Parathyroid adenoma (tissue), 2 donors: Measurements from ENCODE around the gene OXA1L.
"Not testable (repeated sequence)": the region's sequence is repeated elsewhere in the genome, so short reads cannot be mapped to it uniquely, and the experiment has no call there.

Source experiments
- H2AFZ ChIP-seq: fragments of 300-600 bp; sonication (generic); one replicate; pipeline ENCODE4 v1.7.0; 2017; ENCODE audit warnings: antibody characterized with exemption, mild to moderate bottlenecking
- H3K27ac ChIP-seq: fragments of 300-600 bp; sonication (generic); one replicate; pipeline ENCODE4 v1.7.0; 2017
- H3K27me3 ChIP-seq: fragments of 300-600 bp; sonication (generic); one replicate; pipeline ENCODE4 v1.7.0; 2017; ENCODE audit warnings: low read length; ENCODE audit not compliant: control insufficient read depth, insufficient read depth
- H3K36me3 ChIP-seq: fragments of 300-600 bp; sonication (generic); one replicate; pipeline ENCODE4 v1.7.0; 2017; ENCODE audit warnings: low read length; ENCODE audit not compliant: control insufficient read depth, insufficient read depth
- H3K4me1 ChIP-seq: fragments of 300-600 bp; sonication (generic); one replicate; pipeline ENCODE4 v1.7.0; 2017; ENCODE audit warnings: control low read depth
- H3K4me2 ChIP-seq: fragments of 300-600 bp; sonication (generic); one replicate; pipeline ENCODE4 v1.7.0; 2017; ENCODE audit warnings: low read length
- H3K4me3 ChIP-seq: fragments of 300-600 bp; sonication (generic); one replicate; pipeline ENCODE4 v1.7.0; 2017; ENCODE audit warnings: low read depth, low read length
- H3K79me2 ChIP-seq: fragments of 300-600 bp; sonication (generic); one replicate; pipeline ENCODE4 v1.7.0; 2017; ENCODE audit warnings: control low read depth
- H3K9ac ChIP-seq: fragments of 300-600 bp; sonication (generic); one replicate; pipeline ENCODE4 v1.7.0; 2017; ENCODE audit warnings: mild to moderate bottlenecking
- H3K9me3 ChIP-seq: fragments of 300-600 bp; sonication (generic); one replicate; pipeline ENCODE4 v1.7.0; 2017; ENCODE audit warnings: low read length; ENCODE audit not compliant: control insufficient read depth
- TF ChIP-seq, protein P1 (sequence below): fragments of 300-600 bp; sonication (generic); IDR thresholded peaks from one replicate; pipeline ENCODE4 v1.7.0; 2017; ENCODE audit warnings: antibody characterized with exemption, mild to moderate bottlenecking
- donor health status: primary hyperparathyroidism.

OXA1L gene

DNA sequence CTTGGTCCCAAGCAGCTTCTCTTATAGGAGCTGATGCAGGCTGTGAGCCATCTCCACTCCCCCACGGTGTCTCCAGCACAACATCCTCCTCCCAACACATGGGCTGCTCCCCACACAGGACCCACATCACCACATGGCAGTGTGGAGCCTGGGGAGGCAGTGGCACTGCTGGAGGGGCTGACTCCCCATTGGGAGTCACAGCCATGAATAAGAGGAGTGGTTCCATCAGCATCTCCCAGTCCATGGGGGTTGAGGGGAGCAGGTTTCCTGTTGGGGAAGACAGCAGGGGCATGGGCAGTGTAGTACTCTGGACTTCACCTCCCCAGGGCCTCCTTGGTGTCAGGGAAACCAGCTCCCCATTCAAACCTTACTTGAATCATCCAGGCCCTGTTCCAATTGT, 40.5 kb upstream of the OXA1L start:
- H3K9ac ChIP-seq, result no peak overlapping the region
- H3K4me3 ChIP-seq, result no peak overlapping the region
- no peak overlapping the region for H2AFZ ChIP-seq
- no peaks in the 10 kb centered on the region for H3K27me3 ChIP-seq
- H3K36me3 ChIP-seq, result no peaks in the 10 kb centered on the region
- TF ChIP-seq, protein P1, sequence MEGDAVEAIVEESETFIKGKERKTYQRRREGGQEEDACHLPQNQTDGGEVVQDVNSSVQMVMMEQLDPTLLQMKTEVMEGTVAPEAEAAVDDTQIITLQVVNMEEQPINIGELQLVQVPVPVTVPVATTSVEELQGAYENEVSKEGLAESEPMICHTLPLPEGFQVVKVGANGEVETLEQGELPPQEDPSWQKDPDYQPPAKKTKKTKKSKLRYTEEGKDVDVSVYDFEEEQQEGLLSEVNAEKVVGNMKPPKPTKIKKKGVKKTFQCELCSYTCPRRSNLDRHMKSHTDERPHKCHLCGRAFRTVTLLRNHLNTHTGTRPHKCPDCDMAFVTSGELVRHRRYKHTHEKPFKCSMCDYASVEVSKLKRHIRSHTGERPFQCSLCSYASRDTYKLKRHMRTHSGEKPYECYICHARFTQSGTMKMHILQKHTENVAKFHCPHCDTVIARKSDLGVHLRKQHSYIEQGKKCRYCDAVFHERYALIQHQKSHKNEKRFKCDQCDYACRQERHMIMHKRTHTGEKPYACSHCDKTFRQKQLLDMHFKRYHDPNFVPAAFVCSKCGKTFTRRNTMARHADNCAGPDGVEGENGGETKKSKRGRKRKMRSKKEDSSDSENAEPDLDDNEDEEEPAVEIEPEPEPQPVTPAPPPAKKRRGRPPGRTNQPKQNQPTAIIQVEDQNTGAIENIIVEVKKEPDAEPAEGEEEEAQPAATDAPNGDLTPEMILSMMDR, result no peak
- H3K4me1 ChIP-seq, result no peaks in the 10 kb centered on the region
- H3K9me3 ChIP-seq, result no peaks in the 10 kb centered on the region
- H3K4me2 ChIP-seq, result no peak overlapping the region
- no peak overlapping the region for H3K27ac ChIP-seq
- H3K79me2 ChIP-seq, result no peaks in the 10 kb centered on the region

DNA sequence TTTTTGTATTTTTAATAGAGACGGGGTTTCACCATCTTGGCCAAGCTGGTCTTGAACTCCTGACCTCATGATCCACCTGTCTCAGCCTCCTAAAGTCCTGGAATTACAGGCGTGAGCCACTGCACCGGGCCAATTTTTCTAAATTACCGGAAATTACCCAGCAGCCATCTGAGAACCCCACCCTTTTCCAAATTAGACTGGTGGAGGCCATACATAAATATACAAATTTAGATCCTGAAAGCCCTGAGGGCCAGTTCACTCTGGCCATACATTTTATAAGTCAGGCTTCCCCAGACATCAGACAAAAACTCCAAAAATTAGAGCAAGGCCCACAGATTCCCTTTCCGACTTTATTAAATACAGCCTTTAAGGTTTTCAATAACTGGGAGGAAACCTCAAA, 34.4 kb upstream of the OXA1L start:
- H3K27me3 ChIP-seq, H3K36me3 ChIP-seq, H3K4me3 ChIP-seq, H3K79me2 ChIP-seq, H3K4me1 ChIP-seq, H3K27ac ChIP-seq, H3K9ac ChIP-seq, H3K9me3 ChIP-seq, H2AFZ ChIP-seq, H3K4me2 ChIP-seq: not testable (repeated sequence)

GRCh38 chr14:22733829-22734228, 32.7 kb upstream of the OXA1L start:
- TF ChIP-seq, protein P1, result no peak
- Histone ChIP-seq H2AFZ (no peak overlapping the region), H3K36me3 (no peaks in the 10 kb centered on the region), H3K27me3 (no peaks in the 10 kb centered on the region), H3K9ac (no peak overlapping the region), H3K79me2 (no peaks in the 10 kb centered on the region), H3K27ac (no peak overlapping the region), H3K9me3 (no peaks in the 10 kb centered on the region), H3K4me2 (no peak overlapping the region), H3K4me3 (no peak overlapping the region), H3K4me1 (no peaks in the 10 kb centered on the region)

DNA sequence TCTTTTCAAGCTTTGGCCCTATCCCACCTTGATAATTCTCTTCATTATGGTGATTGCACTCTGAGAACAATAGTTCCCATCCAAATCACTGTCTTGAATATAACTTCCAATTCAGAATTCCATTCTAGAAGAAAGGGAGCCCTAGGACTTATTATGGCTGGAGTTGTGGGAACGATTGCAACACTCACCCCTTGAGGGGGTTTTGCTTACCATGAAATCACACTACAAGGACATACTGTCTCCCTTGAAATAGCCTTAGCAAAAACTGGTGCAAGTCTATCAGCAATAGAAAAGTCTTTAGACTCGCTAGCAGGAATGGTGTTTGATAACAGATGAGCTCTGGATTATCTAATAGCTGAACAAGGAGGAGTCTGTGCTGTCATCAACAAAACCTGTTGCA, 31.4 kb upstream of the OXA1L start:
- Histone ChIP-seq H2AFZ (no peak overlapping the region), H3K27ac (no peak overlapping the region), H3K27me3 (no peaks in the 10 kb centered on the region), H3K4me2 (no peak overlapping the region), H3K79me2 (no peaks in the 10 kb centered on the region), H3K4me1 (no peaks in the 10 kb centered on the region), H3K4me3 (no peak overlapping the region), H3K9ac (no peak overlapping the region), H3K36me3 (no peaks in the 10 kb centered on the region), H3K9me3 (no peaks in the 10 kb centered on the region)
- TF ChIP-seq, protein P1, result no peak

GRCh38 chr14:22736384-22736783, 30.1 kb upstream of the OXA1L start:
- H3K9ac ChIP-seq, H3K79me2 ChIP-seq, H3K36me3 ChIP-seq, H3K4me3 ChIP-seq, H2AFZ ChIP-seq, H3K27ac ChIP-seq, H3K4me2 ChIP-seq, H3K9me3 ChIP-seq, H3K4me1 ChIP-seq, H3K27me3 ChIP-seq: not testable (repeated sequence)

GRCh38 chr14:22737052-22737451, 29.4 kb upstream of the OXA1L start:
- no peak overlapping the region for H3K4me2 ChIP-seq
- H3K36me3 ChIP-seq, result no peaks in the 10 kb centered on the region
- no peaks in the 10 kb centered on the region for H3K79me2 ChIP-seq
- H3K27ac ChIP-seq, result no peak overlapping the region
- H3K9ac ChIP-seq, result no peak overlapping the region
- H3K9me3 ChIP-seq, result no peaks in the 10 kb centered on the region
- H3K4me1 ChIP-seq, result no peaks in the 10 kb centered on the region
- TF ChIP-seq, protein P1, result no peak
- no peaks in the 10 kb centered on the region for H3K27me3 ChIP-seq
- no peak overlapping the region for H3K4me3 ChIP-seq
- no peak overlapping the region for H2AFZ ChIP-seq
